ENCODE measurements around the gene EPN1. TPM values are rescaled to one million over a fixed set of nuclear protein-coding genes. Genes with fewer than 3 reads are reported as not detected.

EPN1 gene
- total and polyA plus RNA-seq, 2 of the 8 experiments (the other 6 are each of a cell fraction or from before 2014, with no cell fraction given) = 49.6 to 200 TPM

GRCh38 chr19:55717251-55717650 lies 42.2 kb downstream of the EPN1 start:
- FAIRE-seq = no peak
- no peak overlapping the region for H4K91ac ChIP-seq (replicated peaks; ENCODE audit: insufficient read length, low read length)
- H4K20me1 ChIP-seq (replicated peaks in 1 of 2; ENCODE audit: control insufficient read depth in 1 of 2, insufficient read depth in 2 of 2, low read length in 2 of 2) = no peaks in the 10 kb centered on the region
- no peak for TF ChIP-seq EZH2 (IDR thresholded peaks at IDR 0.05; ENCODE audit: low read depth, low read length, severe bottlenecking)
- TF ChIP-seq SP2 (IDR thresholded peaks at IDR 0.05; ENCODE audit: low read length) = no peak
- TF ChIP-seq CEBPB (IDR thresholded peaks at IDR 0.05; ENCODE audit: low read depth, low read length) = no peak
- TF ChIP-seq CTBP2 (IDR thresholded peaks at IDR 0.05; ENCODE audit: borderline replicate concordance, insufficient read depth, insufficient read length, low read length) = no peak
- TF ChIP-seq SAP30 (IDR thresholded peaks at IDR 0.05; ENCODE audit: insufficient read depth, insufficient replicate concordance, low read length) = no peak
- no peak for TF ChIP-seq RNF2 (IDR thresholded peaks at IDR 0.05; ENCODE audit: borderline replicate concordance, low read depth, low read length, missing control alignments, poor library complexity, severe bottlenecking)
- TF ChIP-seq RXRA (IDR thresholded peaks at IDR 0.05; ENCODE audit: insufficient read depth, low read depth, low read length) = no peak
- TF ChIP-seq GABPA (IDR thresholded peaks at IDR 0.05; ENCODE audit: borderline replicate concordance, insufficient read depth, low read length) = no peak
- no peak for TF ChIP-seq CHD2 (IDR thresholded peaks at IDR 0.05; ENCODE audit: low read length)
- no peak for TF ChIP-seq SUZ12 (IDR thresholded peaks at IDR 0.05; ENCODE audit: low read length)
- no peak for TF ChIP-seq SP1 (IDR thresholded peaks at IDR 0.05; ENCODE audit: low read depth, low read length)
- no peak for TF ChIP-seq EGR1 (IDR thresholded peaks at IDR 0.05; ENCODE audit: borderline replicate concordance, low read depth, low read length)
- TF ChIP-seq KDM1A (IDR thresholded peaks at IDR 0.05; ENCODE audit: borderline replicate concordance, low read length) = no peak
- no peak for TF ChIP-seq TAF7 (optimal IDR thresholded peaks at IDR 0.05; ENCODE audit: borderline replicate concordance, low read depth, low read length)

More at GRCh38 chr19:55717251-55717650, 42.2 kb downstream of the EPN1 start:
- Histone ChIP-seq H3K79me1 (ENCODE audit: low read depth, low read length) (no peaks in the 10 kb centered on the region), H3K27ac (ENCODE audit: low read depth, low read length) (no peak overlapping the region), H2AFZ (ENCODE audit: low read length) (no peak overlapping the region), H3K14ac (ENCODE audit: insufficient read length) (no peak overlapping the region), H3K4me1 (replicated peaks in 1 of 4; ENCODE audit: control insufficient read depth in 3 of 4, insufficient read depth in 4 of 4, low read length in 3 of 4) (no peaks in the 10 kb centered on the region), H3K4me2 (ENCODE audit: insufficient read depth in 1 of 2, low read depth in 2 of 2, low read length in 2 of 2) (no peak overlapping the region), H3K4ac (replicated peaks; ENCODE audit: insufficient read length, low read depth, low read length) (no peak overlapping the region), H3K9me3 (ENCODE audit: insufficient read depth in 2 of 2, low read depth in 1 of 2, low read length in 1 of 2) (peaks cover 42 to 85% of the 10 kb centered on the region in 2 experiments), H2BK5ac (ENCODE audit: low read depth, low read length) (no peak overlapping the region), H4K8ac (ENCODE audit: extremely low read depth, insufficient read depth, low read length) (no peak overlapping the region), H3K79me2 (ENCODE audit: control insufficient read depth in 1 of 2, insufficient read depth in 2 of 2, low read length in 2 of 2) (no peaks in the 10 kb centered on the region), H2BK120ac (replicated peaks; ENCODE audit: low read depth, low read length) (no peak overlapping the region), H2BK20ac (ENCODE audit: low read length) (no peak overlapping the region), H2BK15ac (ENCODE audit: low read length) (no peak overlapping the region), H3K27me3 (replicated peaks in 1 of 4; ENCODE audit: control insufficient read depth in 3 of 4, extremely low read depth in 1 of 4, insufficient read depth in 3 of 4, low read length in 3 of 4) (no peaks in the 10 kb centered on the region), H3K36me3 (ENCODE audit: control insufficient read depth in 2 of 4, insufficient read depth in 4 of 4, low read length in 3 of 4) (no peaks in the 10 kb centered on the region), H4K5ac (ENCODE audit: insufficient read length, low read depth, low read length) (no peak overlapping the region), H3K18ac (ENCODE audit: extremely low read depth, low read length) (no peak overlapping the region), H3K4me3 (ENCODE audit: extremely low read depth in 1 of 4, insufficient read depth in 2 of 4, low read depth in 3 of 4, low read length in 4 of 4) (no peak overlapping the region), H3K23ac (ENCODE audit: insufficient read length) (no peak overlapping the region), H2AK5ac (ENCODE audit: low read depth, low read length) (no peak overlapping the region), H2BK12ac (ENCODE audit: low read depth, low read length) (no peak overlapping the region), H3K9ac (replicated peaks in 1 of 4; ENCODE audit: extremely low read depth in 1 of 4, low read depth in 3 of 4, low read length in 3 of 4) (no peak overlapping the region), H3K56ac (replicated peaks; ENCODE audit: insufficient read length, low read depth, low read length) (no peak overlapping the region), H3K23me2 (ENCODE audit: low read depth, low read length) (no peaks in the 10 kb centered on the region)
- DNase-seq (ENCODE audit: low read depth in 1 of 2, low spot score in 2 of 2) = no peak
- ChIA-PET CTCF (ENCODE audit: partially characterized antibody) (interaction anchor here (0.6 kb wide), 1 partner anchor 262 kb away, joined by 3 read pairs; no protein-coding TSS in a partner anchor), POLR2A (ENCODE audit: partially characterized antibody) (interaction anchor here (1.3 kb wide), 1 partner anchor 14 kb away, joined by 3 read pairs; no protein-coding TSS in a partner anchor)
- 81% methylated on average over 11 of the region's 11 CpGs; no CpG with 5 or more reads in 1 of the 2 experiments for WGBS, 2 experiments (ENCODE audit: extremely low coverage in 1 of 2, insufficient coverage in 1 of 2, insufficient read length in 1 of 2, insufficient replicate concordance in 2 of 2, low coverage in 1 of 2, low lambda C conversion rate in 2 of 2, missing lambda C conversion rate in 1 of 2)

All from H1 (cell line).